HG03432 (cell line): Measurements from ENCODE around the gene SNAPC4.
"Not testable (repeated sequence)": the region's sequence is repeated elsewhere in the genome, so short reads cannot be mapped to it uniquely, and the experiment has no call there.

Source experiments
- ATAC-seq: cut with Tn5 transposase; IDR thresholded peaks from one replicate; pipeline ENCODE4 v1.9.1; 2021; ENCODE audit warnings: mild to moderate bottlenecking, moderate library complexity; ENCODE audit not compliant: unreplicated experiment

The SNAPC4 gene

DNA sequence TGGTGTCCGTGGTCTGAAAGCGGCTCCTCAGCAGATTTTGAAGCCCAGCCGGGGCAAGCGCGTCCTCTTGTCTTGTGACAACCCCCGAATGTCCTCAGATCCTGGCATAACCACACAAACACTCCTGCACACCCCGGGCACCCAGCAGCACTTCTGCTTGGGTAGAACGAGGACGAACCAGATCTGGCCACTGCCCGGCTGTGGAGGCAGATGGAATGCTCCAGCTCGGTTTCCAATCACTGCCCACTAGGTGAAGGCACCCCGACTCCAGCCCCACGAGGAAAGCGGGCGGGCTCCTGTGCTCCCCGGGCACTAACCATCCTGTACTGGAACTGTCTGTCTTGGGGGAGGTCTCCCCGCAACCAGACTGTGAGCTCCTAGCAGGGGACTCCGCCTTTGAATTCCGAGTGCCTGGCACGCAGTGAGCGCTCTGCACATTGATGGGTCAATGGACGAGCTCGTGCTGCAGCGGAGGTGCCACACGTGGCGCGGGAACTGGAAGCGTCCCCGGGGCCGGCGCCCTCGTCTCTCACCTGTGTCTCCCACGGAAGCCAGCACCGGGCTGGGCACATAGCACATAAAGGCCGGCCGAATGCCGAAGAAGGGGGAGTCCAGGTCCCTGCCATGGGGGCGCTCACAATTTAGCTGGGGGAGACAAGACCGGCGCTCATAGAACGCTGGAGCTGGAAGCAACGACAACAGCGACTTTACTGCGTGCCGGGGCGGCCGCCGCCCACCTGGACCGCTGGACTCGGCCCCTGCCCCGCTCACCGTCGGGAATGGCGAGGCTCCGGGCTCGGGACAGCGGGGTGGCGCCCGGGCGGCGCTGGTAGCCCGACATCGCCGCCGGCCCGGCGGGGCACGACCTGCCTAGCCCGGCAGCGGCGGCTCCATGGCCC is 9.8 kb upstream of the SNAPC4 start:
- ATAC-seq, result peak; percentile 27

DNA sequence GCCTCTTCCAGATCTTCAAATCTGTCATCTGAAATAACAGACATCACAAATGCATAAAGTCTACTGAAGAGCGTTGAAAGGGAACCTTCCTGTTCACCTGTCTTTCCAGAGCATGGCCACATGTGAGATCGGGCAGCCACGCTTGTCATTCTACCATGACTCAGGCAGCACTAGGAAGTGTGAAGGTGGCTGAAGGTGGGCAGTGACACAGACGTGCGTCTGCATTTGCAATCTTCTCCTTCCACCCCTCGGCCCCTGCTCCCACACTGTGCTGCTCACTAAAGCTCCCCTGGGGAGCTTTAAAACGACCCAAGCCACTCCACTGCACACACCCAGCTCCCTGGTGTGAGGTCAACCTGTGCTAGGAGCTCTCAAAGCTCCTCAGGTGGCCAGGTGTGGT is 7.9 kb upstream of the SNAPC4 start:
- ATAC-seq, result no peak

DNA sequence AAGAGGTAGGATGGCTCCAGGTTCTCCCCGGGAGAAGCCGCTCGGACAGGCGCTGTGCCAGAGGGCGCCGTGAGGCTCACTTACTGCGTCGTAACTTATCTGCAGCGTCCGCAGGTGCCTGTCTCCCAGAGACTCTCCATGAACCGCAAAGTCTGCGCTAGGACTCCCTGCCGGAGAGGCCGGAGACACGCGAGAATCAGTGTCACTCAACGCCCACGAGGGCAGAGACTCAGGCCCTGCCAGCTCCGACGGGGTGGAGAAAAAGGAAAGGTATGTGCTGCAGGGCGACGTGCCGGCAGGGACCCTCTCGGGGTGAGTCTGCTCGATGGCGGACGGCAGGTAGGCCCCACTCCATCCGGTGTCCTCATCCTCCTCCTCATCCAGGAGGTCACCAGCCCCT is 7.1 kb upstream of the SNAPC4 start:
- ATAC-seq, result not testable (repeated sequence)

DNA sequence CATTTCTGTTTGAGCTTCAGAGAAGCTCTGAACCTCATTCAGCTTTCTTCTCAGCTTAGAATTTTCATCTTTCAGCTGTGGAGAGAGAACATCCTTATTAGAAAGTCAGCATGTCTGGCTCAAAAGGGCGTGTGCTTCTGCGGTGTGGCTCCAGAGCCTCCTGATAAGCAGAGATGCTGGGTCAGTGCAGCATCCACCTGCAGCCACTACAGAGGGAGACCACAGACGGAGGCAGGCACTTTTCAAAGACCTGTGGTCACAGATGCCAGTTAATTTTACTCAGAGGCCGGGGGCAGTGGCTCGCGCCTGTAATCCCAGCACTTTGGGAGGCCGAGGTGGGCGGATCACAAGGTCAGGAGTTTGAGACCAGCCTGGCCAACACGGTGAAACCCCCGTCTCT is 5.9 kb upstream of the SNAPC4 start:
- not testable (repeated sequence) for ATAC-seq

DNA sequence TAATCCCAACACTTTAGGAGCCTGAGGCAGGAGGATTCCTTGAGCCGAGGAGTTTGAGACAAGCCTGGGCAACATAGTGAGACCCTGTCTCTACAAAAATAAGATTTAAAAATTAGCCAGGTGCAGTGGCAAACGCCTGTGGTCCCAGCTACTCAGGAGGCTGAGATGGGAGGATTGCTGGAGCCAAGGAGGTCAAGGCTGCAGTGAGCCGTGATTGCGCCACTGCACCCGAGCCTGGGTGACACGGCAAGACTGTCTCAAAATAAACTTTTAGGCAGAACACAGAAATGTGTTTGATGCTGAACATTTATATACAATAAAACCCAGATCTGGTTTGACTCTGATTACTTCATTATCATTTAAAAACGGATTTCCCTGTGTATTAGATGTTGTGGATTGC is 5.5 kb upstream of the SNAPC4 start:
- ATAC-seq, result no peak

DNA sequence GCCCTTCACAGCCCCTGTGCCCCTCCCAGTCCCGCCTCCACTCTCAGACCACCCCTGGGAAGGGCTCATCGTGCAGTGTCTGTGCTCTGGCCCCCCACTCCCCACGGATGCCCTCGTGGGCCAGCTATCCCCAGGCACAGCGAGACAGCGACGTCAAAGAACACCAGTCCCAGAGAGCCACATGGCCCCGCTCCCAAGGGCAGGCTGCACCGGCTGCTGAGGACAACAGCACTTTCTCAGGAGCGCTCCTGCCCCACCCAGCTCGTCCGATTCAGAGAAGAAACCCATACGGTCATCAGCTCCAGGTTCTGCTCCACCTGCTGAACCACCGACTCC is 4.8 kb upstream of the SNAPC4 start:
- ATAC-seq, result no peak

DNA sequence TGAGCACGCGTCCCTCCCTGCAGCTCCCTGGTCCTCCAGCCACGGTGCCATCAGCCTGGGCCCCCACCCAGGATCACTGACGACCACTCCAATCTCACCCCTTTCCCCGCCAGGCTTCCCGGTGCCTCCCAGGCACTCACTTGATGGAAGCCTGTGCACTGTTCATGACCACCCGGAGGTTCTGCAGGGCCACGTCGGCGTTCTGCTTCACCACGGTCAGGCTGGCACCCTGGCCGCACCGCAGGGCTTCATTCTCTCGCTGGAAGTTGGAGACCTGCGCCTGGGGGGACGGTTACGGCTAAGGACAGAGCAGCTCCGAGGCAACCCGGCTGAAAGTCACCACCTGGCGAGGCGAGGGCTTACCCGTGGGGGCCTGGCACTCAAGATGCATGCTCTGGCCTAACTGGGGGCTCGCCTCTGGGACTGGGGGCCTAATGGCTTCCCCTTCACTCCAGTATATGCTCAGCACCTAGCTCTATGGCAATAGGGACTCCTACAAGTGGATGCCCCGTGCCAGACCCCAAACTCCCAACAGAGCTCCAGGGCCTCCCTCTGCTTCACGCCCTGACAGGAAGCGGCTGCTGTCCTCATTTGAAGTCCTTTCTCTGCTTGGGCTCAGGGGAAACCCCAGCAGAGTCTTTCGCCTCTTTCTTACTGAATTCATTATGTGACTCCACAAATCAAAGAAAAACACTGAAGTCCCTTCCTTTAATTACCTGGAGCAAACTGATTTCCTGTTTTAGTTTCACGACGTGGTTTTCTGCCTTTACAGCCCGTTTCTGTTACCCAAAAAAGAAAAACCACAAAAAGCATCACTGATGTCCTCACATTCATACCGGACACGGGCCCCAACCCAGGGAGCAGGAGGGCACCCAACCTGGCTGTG is 4.2 kb upstream of the SNAPC4 start:
- ATAC-seq, result no peak

DNA sequence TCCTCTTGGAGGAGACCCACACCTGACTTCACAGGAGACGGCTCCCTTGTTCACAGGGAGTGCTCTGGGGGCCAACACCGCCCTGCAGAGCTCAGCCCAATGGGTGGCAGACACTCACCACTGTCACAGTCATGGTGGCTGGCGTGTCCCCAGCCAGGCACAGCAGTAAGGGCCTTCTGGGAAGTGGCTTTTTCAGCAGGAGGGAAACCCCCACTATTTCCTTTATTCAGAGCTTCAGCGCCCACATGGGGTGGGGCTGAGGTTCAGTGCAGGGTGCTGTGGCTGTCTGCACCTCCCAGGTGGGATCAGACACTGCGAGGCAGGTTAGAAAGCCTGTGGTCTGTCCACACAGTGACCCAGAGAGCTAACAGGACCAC is 3.6 kb upstream of the SNAPC4 start:
- ATAC-seq, result no peak

DNA sequence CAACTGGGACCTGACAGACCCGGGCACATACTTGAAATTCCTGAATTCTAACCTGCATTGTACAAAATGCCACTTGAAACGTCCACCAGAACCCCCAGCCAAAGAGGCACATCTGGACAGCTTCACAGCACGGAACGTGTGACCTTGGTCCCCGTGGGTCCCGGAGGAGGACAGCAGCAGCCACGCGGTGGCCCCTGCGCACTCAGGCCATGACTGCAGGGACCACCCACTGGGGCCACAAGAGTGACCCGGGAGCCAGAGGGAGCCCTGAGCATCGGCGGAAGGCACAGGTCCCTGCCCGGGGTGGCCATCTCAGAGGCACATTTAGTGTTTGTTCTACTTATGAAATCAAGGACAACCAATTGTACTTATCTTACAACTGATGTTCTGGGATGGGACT is 2.1 kb upstream of the SNAPC4 start:
- no peak for ATAC-seq

DNA sequence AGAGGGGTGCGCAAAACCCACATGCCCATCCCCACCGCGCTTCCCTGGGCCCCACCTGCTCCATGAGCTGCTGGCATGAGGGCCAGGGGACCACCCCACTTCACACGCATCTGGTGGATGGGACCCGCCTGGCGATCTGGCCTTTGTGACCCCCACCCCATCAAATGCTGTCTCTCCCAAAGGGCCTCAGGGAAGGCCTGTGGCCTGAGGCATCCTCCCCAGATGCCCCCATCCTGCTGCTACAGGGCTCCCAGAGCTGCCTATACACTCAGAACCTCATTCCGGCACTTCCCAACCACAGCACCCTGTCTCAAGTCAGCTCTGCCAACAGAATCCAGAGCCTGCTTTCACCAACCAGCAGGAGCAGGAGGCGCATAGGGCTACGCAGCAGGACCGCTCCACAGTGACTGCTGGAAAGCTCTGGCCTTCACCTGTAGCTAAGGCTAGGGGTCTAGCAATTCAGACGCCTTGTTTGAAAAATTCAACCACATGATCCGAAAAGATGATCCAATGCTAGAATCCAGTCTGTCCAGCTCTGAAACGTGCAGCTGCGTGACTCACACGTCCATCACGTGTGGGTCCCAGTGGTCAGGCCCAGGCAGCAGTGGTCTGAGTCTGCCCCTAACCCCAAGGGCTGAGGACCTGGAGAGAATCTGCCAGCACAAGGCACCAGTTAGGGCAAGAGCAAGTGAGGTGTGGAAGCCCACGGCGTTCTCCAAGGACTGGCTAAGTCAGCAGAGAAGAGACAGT is 1.4 kb upstream of the SNAPC4 start:
- ATAC-seq, result no peak

DNA sequence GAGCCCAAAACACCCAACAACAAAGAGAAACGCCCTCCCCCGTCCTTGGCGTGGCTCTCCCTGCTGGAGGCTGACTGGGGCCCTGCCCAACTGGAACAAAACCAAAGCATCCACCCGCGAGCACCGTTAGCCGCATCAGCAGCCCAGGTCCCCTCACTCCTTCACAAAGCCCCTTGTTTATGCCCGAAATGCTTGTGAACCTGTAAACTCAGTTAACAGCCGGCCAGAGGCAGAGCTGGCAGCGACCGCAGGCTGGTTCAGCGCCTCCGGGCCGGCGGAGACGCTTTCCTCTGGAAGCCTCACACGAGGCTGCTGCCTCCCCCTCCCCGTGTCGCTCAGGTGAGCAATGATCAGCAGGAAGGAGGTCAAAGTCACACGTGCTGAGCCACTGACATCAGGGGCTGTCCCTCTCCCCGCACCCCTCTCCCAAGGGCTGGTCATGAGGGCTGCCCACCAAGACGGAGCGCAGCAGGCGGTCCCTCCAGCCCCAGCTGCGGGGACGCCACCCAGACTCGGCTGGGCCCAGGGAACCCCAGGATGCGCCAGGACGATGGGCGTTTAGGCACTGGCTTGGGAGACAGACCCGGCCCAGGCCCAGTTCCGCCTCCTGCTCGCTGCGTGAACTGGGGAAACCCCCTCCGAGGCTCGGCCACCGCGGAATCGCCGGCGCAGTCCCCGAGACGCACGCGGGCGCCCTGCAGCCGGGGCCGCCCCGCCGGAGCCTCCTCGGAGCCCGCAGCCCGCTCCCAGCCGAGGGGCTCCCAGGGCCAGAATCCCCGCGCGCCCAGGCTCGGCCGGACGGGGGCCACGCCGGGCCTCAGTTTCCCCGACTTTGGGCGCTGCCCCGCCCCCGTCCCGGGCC is 563 bp downstream of the SNAPC4 start:
- ATAC-seq, result peak; percentile 24

DNA sequence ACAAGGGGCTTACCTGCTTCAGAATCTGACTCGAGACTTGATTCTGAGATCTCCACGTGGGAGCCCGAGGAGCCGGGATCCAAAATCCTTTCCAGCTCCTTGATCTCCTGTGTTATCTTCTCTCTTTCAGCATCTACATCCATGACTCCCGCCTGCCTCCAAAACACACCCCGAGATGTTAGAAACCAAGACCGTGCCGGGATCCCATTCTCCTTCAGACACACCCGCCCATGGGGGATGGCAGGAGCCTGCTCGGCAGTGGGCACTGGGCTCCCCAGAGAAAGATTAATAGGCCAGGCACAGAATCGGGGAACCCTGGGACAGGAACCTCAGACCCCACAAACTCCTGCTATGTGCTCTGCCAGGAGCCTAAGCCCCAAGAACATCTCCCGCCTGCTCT is 1.7 kb downstream of the SNAPC4 start:
- no peak for ATAC-seq

DNA sequence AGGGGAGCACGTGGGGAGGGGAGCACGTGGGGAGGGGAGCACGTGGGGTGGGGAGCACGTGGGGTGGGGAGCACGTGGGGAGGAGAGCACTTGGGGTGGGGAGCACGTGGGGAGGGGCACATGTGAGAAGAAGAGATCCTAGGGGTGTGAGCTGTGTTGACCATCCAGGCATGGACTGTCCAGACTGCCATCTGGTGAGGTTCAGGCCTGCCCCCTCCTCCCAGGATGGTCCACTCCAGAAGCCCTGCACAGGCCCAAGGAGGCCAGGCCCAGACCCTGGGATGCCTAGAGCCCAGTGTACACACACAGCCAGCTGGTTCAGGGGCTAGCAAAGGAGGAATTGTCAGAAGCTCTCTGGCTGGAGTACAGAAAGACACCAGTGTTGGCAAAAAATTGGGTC is 2.3 kb downstream of the SNAPC4 start:
- no peak for ATAC-seq

DNA sequence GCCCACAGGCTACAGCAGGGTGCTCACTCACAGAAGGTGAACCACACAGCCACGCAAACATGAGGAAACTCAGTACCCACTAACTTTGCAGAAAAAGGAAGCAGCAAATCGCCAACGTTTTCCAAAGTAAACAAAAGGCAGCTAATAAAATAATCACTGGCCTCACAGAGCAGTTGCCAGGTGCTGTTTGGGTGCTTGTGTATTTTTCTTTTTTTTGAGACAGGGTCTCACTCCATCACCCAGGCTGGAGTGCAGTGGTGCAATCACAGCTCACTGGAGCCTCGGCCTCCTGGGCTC is 3.8 kb downstream of the SNAPC4 start:
- ATAC-seq, result no peak

DNA sequence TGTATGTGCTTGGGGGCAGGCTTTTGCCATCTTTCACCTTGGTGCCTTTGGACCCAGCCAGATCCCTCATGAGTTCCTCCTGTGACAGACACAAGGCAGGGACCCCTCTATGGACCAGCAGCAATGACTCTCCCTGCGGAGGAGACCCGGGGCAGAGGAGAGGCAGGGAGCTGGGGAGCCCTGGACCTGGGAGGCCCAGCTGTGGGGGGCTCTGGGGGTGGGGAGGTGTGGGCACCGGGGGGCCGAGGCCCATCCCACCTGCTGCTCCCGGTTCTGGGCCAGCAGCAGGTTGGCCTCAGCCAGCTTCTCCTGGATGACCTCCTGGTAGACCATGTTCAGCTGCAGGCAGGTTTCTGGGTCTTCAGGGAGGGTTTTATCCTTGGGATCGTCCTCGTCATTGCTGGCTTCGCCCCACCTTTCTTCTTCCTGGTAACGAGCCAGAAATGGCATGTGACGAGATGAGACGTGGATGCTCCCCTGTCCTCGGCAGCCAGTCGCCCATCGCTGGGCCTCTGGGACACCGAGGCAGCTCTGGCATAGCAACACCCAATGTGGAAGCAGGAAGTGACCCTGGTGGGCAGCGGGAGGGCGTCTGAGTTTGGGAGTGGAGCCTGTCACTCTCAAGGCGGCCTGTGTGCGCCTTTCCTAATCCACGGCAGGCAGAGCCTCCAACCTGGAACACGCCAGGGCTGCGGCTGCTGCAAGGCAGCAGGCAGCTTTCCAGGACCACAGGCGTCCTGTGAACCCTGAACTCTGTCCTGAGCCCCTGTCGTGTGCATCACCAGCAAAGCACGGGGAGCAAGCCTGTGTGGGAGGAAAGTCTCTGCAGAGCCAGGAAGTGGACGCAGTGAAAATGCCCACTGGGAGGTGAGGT is 4.4 kb downstream of the SNAPC4 start:
- no peak for ATAC-seq

DNA sequence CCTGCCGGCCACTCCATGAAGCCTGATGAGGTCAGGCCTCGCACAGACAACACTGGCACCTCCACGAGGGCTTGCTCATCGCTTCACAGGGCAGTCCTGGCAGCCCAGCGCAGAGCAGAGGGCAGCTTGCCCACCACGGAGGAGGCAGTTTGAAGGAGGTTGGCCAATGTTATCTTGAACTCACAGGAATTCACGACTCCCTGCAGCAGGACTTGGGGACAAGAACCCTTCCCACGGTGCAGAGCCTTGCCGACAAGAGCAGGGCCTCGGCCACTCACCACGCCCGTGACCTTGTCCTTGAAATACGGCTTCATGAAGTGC is 5.0 kb downstream of the SNAPC4 start:
- no peak for ATAC-seq

DNA sequence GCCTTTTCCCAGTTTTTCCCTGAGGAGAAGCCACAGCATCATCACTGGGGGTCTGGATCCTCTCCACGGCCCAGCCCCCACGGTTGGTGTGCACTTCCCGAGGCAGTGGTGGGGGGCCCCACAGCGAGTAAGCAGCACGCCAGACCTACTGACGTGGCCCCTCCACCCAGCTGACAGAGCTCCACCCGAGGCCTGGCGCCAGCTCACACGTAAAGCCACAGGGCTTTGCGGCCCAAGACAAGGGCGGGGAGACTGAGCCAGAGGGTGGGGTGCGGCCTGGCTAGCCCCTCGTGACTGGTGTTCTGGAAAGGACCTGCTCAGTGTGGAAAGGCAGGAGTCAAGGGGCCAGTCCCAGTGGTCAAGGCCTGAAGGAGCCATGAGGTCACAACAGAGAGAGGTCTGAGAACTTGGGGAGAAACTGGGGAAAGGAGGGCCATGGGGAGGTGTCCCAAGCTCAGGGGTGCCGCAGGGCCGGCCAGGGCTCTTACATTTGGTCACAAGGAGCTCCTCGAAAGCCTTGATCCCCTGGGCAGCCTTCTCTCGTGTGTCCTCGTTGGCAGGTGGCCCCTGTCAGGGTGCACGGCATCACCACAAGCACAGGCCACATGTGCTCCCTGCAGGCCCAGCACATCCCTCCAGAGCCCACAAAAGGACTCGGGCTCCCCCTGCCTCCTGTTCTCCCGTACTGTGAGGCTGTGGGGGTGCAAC is 5.5 kb downstream of the SNAPC4 start:
- no peak for ATAC-seq

DNA sequence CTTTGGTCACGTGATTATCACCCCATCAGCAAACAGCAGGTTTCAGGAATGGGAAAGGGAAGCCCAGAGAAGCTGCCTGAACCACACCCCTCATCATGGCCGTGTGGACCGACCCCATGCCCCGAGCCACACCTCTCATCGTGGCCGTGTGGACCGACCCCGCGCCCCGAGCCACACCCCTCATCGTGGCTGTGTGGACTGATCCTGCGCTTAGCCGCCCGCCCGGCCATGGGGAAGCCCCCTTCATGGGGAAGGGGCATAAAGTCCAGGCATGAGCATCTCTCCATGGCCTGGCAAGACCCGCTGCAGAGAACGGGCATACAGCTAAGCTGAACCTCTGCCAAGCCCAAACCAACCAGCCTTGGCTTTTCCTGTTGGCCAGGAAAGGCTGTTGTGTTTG is 6.4 kb downstream of the SNAPC4 start:
- ATAC-seq, result no peak
